OCI-LY7 (cell line): ENCODE measurements around the gene ZBTB34.

Source experiments
- EZH2phosphoT487 ChIP-seq: fragments of 200-600 bp; sonication (generic); IDR thresholded peaks from 2 replicates; pipeline ENCODE4 v1.6.1; 2018; ENCODE audit warnings: low read depth, borderline replicate concordance, mild to moderate bottlenecking, mixed run types, antibody characterized with exemption, low read length, moderate library complexity, mixed read lengths
- TF ChIP-seq, protein P1 (sequence below): fragments of 200-600 bp; sonication (generic); conservative IDR thresholded peaks from 2 replicates; pipeline ENCODE4 v1.5.1; 2014; ENCODE audit warnings: mild to moderate bottlenecking, antibody characterized with exemption, low read length, moderate library complexity, mixed read lengths

DNA sequence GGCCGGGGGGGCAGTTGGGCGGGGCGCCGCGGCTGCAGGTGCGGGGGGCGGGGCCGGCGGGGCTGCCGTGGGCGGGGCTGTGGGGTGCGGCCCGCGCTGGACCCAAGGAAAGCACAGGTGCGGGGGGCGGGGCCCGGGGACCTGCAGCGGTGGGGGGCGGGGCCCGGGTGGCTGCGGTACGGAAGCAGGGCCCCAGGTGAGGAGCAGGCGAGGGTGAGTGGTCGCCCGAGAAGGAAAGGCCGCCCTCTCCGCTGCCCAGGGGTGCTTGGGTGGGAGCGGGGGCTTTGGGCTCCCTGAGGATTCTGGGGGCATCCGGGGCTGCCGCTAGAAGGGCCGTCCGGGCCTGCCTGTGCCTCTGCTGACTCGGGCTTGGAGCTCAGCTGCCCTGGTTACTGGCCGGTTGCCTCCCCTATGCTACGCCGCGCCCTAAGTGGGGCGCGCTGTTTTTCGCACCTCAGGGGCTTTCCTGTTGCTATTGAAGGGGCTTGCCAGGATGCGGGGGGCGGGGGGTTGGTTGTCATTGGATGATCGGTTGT lies 54.9 kb downstream of the ZBTB34 start:
- TF ChIP-seq, protein P1, sequence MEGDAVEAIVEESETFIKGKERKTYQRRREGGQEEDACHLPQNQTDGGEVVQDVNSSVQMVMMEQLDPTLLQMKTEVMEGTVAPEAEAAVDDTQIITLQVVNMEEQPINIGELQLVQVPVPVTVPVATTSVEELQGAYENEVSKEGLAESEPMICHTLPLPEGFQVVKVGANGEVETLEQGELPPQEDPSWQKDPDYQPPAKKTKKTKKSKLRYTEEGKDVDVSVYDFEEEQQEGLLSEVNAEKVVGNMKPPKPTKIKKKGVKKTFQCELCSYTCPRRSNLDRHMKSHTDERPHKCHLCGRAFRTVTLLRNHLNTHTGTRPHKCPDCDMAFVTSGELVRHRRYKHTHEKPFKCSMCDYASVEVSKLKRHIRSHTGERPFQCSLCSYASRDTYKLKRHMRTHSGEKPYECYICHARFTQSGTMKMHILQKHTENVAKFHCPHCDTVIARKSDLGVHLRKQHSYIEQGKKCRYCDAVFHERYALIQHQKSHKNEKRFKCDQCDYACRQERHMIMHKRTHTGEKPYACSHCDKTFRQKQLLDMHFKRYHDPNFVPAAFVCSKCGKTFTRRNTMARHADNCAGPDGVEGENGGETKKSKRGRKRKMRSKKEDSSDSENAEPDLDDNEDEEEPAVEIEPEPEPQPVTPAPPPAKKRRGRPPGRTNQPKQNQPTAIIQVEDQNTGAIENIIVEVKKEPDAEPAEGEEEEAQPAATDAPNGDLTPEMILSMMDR = no peak
- TF ChIP-seq EZH2phosphoT487 = no peak
